OCI-LY7 (cell line): ENCODE data around the gene ARRDC2.

Source experiments
- CTCF ChIP-seq: fragments of 200-600 bp; sonication (generic); conservative IDR thresholded peaks from 2 replicates; pipeline ENCODE4 v1.5.1; 2014; ENCODE audit warnings: mild to moderate bottlenecking, antibody characterized with exemption, low read length, moderate library complexity, mixed read lengths
- EZH2phosphoT487 ChIP-seq: fragments of 200-600 bp; sonication (generic); IDR thresholded peaks from 2 replicates; pipeline ENCODE4 v1.6.1; 2018; ENCODE audit warnings: low read depth, borderline replicate concordance, mild to moderate bottlenecking, mixed run types, antibody characterized with exemption, low read length, moderate library complexity, mixed read lengths

DNA sequence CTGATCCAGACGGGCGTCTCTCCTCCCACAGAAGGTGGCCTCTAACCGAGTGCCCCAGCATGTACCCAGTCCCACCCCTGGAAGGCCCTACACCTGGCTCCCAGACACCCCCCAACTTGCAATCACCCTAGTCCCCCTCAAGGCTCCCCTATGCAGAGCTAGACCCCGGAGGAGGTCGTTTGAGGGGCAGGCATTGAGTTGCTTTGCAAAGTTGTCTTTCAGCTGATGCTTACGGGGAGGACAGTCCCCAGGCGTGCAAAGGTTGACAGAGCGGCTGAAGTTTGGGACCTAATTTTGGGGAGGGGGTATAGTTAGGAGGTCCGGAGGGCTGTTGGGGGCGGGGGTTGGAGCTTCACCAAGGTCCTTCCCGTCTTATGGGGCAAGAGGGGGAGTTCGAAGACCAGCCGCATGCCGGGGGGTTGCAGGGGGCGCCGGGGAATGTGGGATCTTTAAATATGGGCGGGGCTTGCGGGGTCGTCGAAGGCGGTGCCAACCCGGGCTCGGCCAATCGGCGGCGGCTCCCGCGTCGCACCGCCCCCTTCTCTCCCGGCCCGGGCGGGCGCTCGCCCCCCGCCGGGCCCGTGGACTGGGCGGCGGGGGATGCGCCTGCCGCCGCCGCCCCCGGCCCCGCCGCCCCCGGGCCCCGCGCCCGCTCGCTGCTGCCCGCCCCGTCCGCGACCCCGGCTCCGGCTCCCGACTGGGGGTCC is 41.3 kb upstream of the ARRDC2 start, which contains the start of gene KCNN1:
- no peak for TF ChIP-seq CTCF
- TF ChIP-seq EZH2phosphoT487: no peak
